Neural progenitor cell (in vitro differentiated cells): ENCODE results near the gene FBXL17. TPM values are rescaled to one million over a fixed set of nuclear protein-coding genes. Genes with fewer than 3 reads are reported as not detected.
A peak's percentile ranks its signal among the peaks of the same experiment; 100 is the strongest.

Experiments
- DNase-seq: peaks from one replicate; pipeline ENCODE4 v3.0.0-alpha.2; 2016; ENCODE audit warnings: low spot score
- H2AFZ ChIP-seq: fragments of 200-600 bp; sonication (generic); replicated peaks from 2 replicates; pipeline ENCODE4 v1.6.1; 2016; ENCODE audit warnings: antibody characterized with exemption
- H3F3A ChIP-seq: fragments of 200-600 bp; sonication (generic); 2 replicates; pipeline ENCODE4 v1.6.1; 2016; ENCODE audit warnings: antibody characterized with exemption, low read depth
- H3K27ac ChIP-seq: fragments of 200-600 bp; sonication (generic); 2 replicates; pipeline ENCODE4 v1.5.1; 2016; ENCODE audit warnings: mild to moderate bottlenecking
- H3K27me3 ChIP-seq: fragments of 200-600 bp; sonication (generic); 2 replicates; pipeline ENCODE4 v1.6.1; 2016; ENCODE audit warnings: mild to moderate bottlenecking, moderate library complexity
- H3K36me3 ChIP-seq: fragments of 200-600 bp; sonication (generic); 2 replicates; pipeline ENCODE4 v1.5.1; 2016
- H3K4me1 ChIP-seq: fragments of 200-600 bp; sonication (generic); 2 replicates; pipeline ENCODE4 v1.6.1; 2016; ENCODE audit warnings: mixed run types
- H3K4me2 ChIP-seq: fragments of 200-600 bp; sonication (generic); 2 replicates; pipeline ENCODE4 v1.6.1; 2016
- H3K4me3 ChIP-seq: fragments of 200-600 bp; sonication (generic); 2 replicates; pipeline ENCODE4 v1.5.1; 2016
- H3K79me2 ChIP-seq: fragments of 200-600 bp; sonication (generic); 2 replicates; pipeline ENCODE4 v1.6.1; 2016; ENCODE audit warnings: low read depth
- H3K9ac ChIP-seq: fragments of 200-600 bp; sonication (generic); 2 replicates; pipeline ENCODE4 v1.6.1; 2016
- H3K9me3 ChIP-seq: fragments of 200-600 bp; sonication (generic); 2 replicates; pipeline ENCODE4 v1.5.1; 2016; ENCODE audit warnings: low read depth
- H4K20me1 ChIP-seq: fragments of 200-600 bp; sonication (generic); 2 replicates; pipeline ENCODE4 v1.6.1; 2016; ENCODE audit warnings: low read depth
- H3K27ac Mint-ChIP-seq: 3 replicates; pipeline ENCODE4 v1.8.0; 2021; ENCODE audit warnings: mixed read lengths
- H3K27me3 Mint-ChIP-seq: 2 replicates; pipeline ENCODE4 v1.8.0; 2022; ENCODE audit warnings: low read depth, mild to moderate bottlenecking, inconsistent platforms, moderate library complexity, mixed read lengths; ENCODE audit not compliant: insufficient read depth
- H3K36me3 Mint-ChIP-seq: 3 replicates; pipeline ENCODE4 v1.8.0; 2021; ENCODE audit warnings: mixed read lengths
- H3K4me1 Mint-ChIP-seq: 3 replicates; pipeline ENCODE4 v1.8.0; 2021; ENCODE audit warnings: mixed read lengths
- H3K4me3 Mint-ChIP-seq: 3 replicates; pipeline ENCODE4 v1.8.0; 2021; ENCODE audit warnings: mild to moderate bottlenecking, moderate library complexity, mixed read lengths
- H3K9me3 Mint-ChIP-seq: 3 replicates; pipeline ENCODE4 v1.8.0; 2020; ENCODE audit warnings: mixed read lengths
- CTCF ChIP-seq: fragments of 200-600 bp; sonication (generic); IDR thresholded peaks from 2 replicates; pipeline ENCODE4 v1.5.1; 2017; ENCODE audit warnings: antibody characterized with exemption, mild to moderate bottlenecking
- EZH2 ChIP-seq: fragments of 200-600 bp; sonication (generic); IDR thresholded peaks from 2 replicates; pipeline ENCODE4 v1.6.1; 2017; ENCODE audit warnings: antibody characterized with exemption, mild to moderate bottlenecking, moderate library complexity
- EZH2phosphoT487 ChIP-seq: fragments of 200-600 bp; sonication (generic); IDR thresholded peaks from 2 replicates; pipeline ENCODE4 v1.6.1; 2017; ENCODE audit warnings: antibody characterized with exemption
- total RNA-seq: library from RNA; depleted of rRNA; stranded (reverse); fragments of >200 nt; gene quantifications from 2 replicates; pipeline ENCODE4 v1.2.3, GENCODE V29; 2015; ENCODE audit warnings: low replicate concordance

Gene FBXL17
- total RNA-seq, 1 donor from 2014 or later, result 7.6 TPM

- Histone ChIP-seq H3K9ac (no peak overlapping the region), H3F3A (no peaks in the 10 kb centered on the region), H3K4me2 (no peak overlapping the region), H2AFZ (no peak overlapping the region), H3K27me3 (no peaks in the 10 kb centered on the region), H3K4me3 (no peak overlapping the region), H4K20me1 (no peaks in the 10 kb centered on the region), H3K79me2 (no peaks in the 10 kb centered on the region), H3K27ac (no peak overlapping the region), H3K4me1 (no peaks in the 10 kb centered on the region), H3K9me3 (no peaks in the 10 kb centered on the region), H3K36me3 (no peaks in the 10 kb centered on the region)
- Mint-ChIP-seq H3K27me3 (no peaks in the 10 kb centered on the region), H3K27ac (no peak overlapping the region), H3K4me1 (no peaks in the 10 kb centered on the region), H3K9me3 (no peaks in the 10 kb centered on the region), H3K4me3 (no peak overlapping the region), H3K36me3 (peaks cover 6% of the 10 kb centered on the region)
- TF ChIP-seq EZH2phosphoT487, result no peak
- no peak for TF ChIP-seq CTCF
- TF ChIP-seq EZH2, result no peak
- DNase-seq, result no peak
Measured at GRCh38 chr5:108356286-108356685, 25.6 kb downstream of the FBXL17 start.

GRCh38 chr5:108353087-108353486 lies 28.8 kb downstream of the FBXL17 start:
- no peaks in the 10 kb centered on the region for H3K4me1 Mint-ChIP-seq
- Histone ChIP-seq H3K27me3 (no peaks in the 10 kb centered on the region), H3F3A (no peaks in the 10 kb centered on the region), H3K4me3 (no peak overlapping the region), H3K79me2 (no peaks in the 10 kb centered on the region), H3K4me2 (no peak overlapping the region), H2AFZ (no peak overlapping the region), H3K9ac (no peak overlapping the region), H3K4me1 (no peaks in the 10 kb centered on the region), H3K27ac (no peak overlapping the region), H4K20me1 (no peaks in the 10 kb centered on the region), H3K9me3 (no peaks in the 10 kb centered on the region), H3K36me3 (no peaks in the 10 kb centered on the region)
- no peak for DNase-seq
- H3K9me3 Mint-ChIP-seq, result no peaks in the 10 kb centered on the region
- no peaks in the 10 kb centered on the region for H3K36me3 Mint-ChIP-seq
- H3K27ac Mint-ChIP-seq, result no peak overlapping the region
- H3K4me3 Mint-ChIP-seq, result no peak overlapping the region
- no peaks in the 10 kb centered on the region for H3K27me3 Mint-ChIP-seq
- no peak for TF ChIP-seq CTCF
- TF ChIP-seq EZH2phosphoT487, result no peak
- TF ChIP-seq EZH2, result no peak

GRCh38 chr5:108345541-108346171 lies 36.2 kb downstream of the FBXL17 start:
- no peaks in the 10 kb centered on the region for H4K20me1 ChIP-seq
- H3K4me1 Mint-ChIP-seq, result peaks cover 4% of the 10 kb centered on the region

More at GRCh38 chr5:108345541-108346171, 36.2 kb downstream of the FBXL17 start:
- DNase-seq, result peak; percentile 41
- no peak overlapping the region for H2AFZ ChIP-seq
- no peaks in the 10 kb centered on the region for H3F3A ChIP-seq
- no peaks in the 10 kb centered on the region for H3K9me3 ChIP-seq
- H3K27me3 Mint-ChIP-seq, result no peaks in the 10 kb centered on the region
- H3K27ac Mint-ChIP-seq, result no peak overlapping the region
- no peaks in the 10 kb centered on the region for H3K4me1 ChIP-seq
- no peaks in the 10 kb centered on the region for H3K79me2 ChIP-seq
- no peaks in the 10 kb centered on the region for H3K9me3 Mint-ChIP-seq
- no peak overlapping the region for H3K4me2 ChIP-seq
- no peak overlapping the region for H3K4me3 ChIP-seq
- no peaks in the 10 kb centered on the region for H3K27me3 ChIP-seq
- H3K36me3 ChIP-seq, result no peaks in the 10 kb centered on the region
- H3K9ac ChIP-seq, result no peak overlapping the region
- H3K36me3 Mint-ChIP-seq, result no peaks in the 10 kb centered on the region
- no peak overlapping the region for H3K4me3 Mint-ChIP-seq
- TF ChIP-seq EZH2phosphoT487 (no peak), CTCF (peak; percentile 60), EZH2 (no peak)
- no peak overlapping the region for H3K27ac ChIP-seq
